CD4-positive, alpha-beta T cell treated with Interleukin-12 subunit alpha and Interleukin-12 subunit beta, for 1 hour (primary cell): ENCODE measurements around the gene TRUB1.
"Not testable (repeated sequence)": the region's sequence is repeated elsewhere in the genome, so short reads cannot be mapped to it uniquely, and the experiment has no call there.

Source experiments
- DNase-seq: peaks from one replicate; pipeline ENCODE4 v3.0.0-alpha.2; 2020

The TRUB1 gene

GRCh38 chr10:114937962-114938855 lies at the start of gene TRUB1:
TSS of gene TRUB1 (plus strand) at chr10:114938195. CDS start at chr10:114938254, 59 bp downstream.
- DNase-seq, result peak; percentile 91

- no peak for DNase-seq
Measured at GRCh38 chr10:114893251-114893650, 44.7 kb upstream of the TRUB1 start.

- no peak for DNase-seq
Measured at GRCh38 chr10:114894911-114895310, 43.1 kb upstream of the TRUB1 start.

GRCh38 chr10:114897011-114897410 lies 41.0 kb upstream of the TRUB1 start:
- not testable (repeated sequence) for DNase-seq

- DNase-seq, result no peak
Measured at GRCh38 chr10:114897593-114897992, 40.4 kb upstream of the TRUB1 start.

GRCh38 chr10:114899982-114900381 lies 38.0 kb upstream of the TRUB1 start:
- no peak for DNase-seq

- no peak for DNase-seq
Measured at GRCh38 chr10:114900658-114901057, 37.3 kb upstream of the TRUB1 start.

GRCh38 chr10:114902151-114902550 lies 35.8 kb upstream of the TRUB1 start:
- DNase-seq, result no peak

- DNase-seq, result no peak
Measured at GRCh38 chr10:114905450-114905849, 32.5 kb upstream of the TRUB1 start.

GRCh38 chr10:114906981-114907380 lies 31.0 kb upstream of the TRUB1 start:
- DNase-seq, result no peak

GRCh38 chr10:114908896-114909295 lies 29.1 kb upstream of the TRUB1 start:
- DNase-seq, result no peak

GRCh38 chr10:114911052-114911711 lies 26.8 kb upstream of the TRUB1 start:
- no peak for DNase-seq

- DNase-seq, result no peak
Measured at GRCh38 chr10:114911801-114912469, 26.1 kb upstream of the TRUB1 start.

GRCh38 chr10:114912470-114912859 lies 25.5 kb upstream of the TRUB1 start:
- no peak for DNase-seq

- DNase-seq, result no peak
Measured at GRCh38 chr10:114914560-114914959, 23.4 kb upstream of the TRUB1 start.

GRCh38 chr10:114915294-114915693 lies 22.7 kb upstream of the TRUB1 start:
- no peak for DNase-seq

GRCh38 chr10:114916653-114917052 lies 21.3 kb upstream of the TRUB1 start:
- no peak for DNase-seq

- no peak for DNase-seq
Measured at GRCh38 chr10:114917459-114917858, 20.5 kb upstream of the TRUB1 start.

GRCh38 chr10:114917927-114918672 lies 19.9 kb upstream of the TRUB1 start:
- DNase-seq, result no peak

- DNase-seq, result no peak
Measured at GRCh38 chr10:114920459-114920858, 17.5 kb upstream of the TRUB1 start.

GRCh38 chr10:114922003-114922402 lies 16.0 kb upstream of the TRUB1 start:
- no peak for DNase-seq

GRCh38 chr10:114923551-114923950 lies 14.4 kb upstream of the TRUB1 start:
- no peak for DNase-seq
